AG04450 (cell line): Measurements from ENCODE around the gene VSTM4. TPM values are rescaled to one million over a fixed set of nuclear protein-coding genes. Genes with fewer than 3 reads are reported as not detected.

ENCODE experiments used
- CTCF ChIA-PET: fragments of 300-600, 350-600 bp; formaldehyde crosslinking; extraction: SDS; loops from one replicate; lab custom pipeline; 2022; ENCODE audit warnings: antibody characterized with exemption, inconsistent platforms; lab: Charles Lee
- POLR2A ChIA-PET: fragments of 350-600 bp; formaldehyde crosslinking; extraction: SDS; loops from one replicate; lab custom pipeline; 2021; ENCODE audit warnings: antibody characterized with exemption, inconsistent platforms; lab: Yijun Ruan, JAX
- DNase-seq: peaks from one replicate; pipeline ENCODE4 v3.0.0-alpha.2; 2011; ENCODE audit warnings: low read depth, low spot score
- H3K27ac ChIP-seq: one replicate; pipeline ENCODE4 v1.5.1; 2012; ENCODE audit warnings: low read depth, low read length, control low read depth
- H3K27me3 ChIP-seq: one replicate; pipeline ENCODE4 v1.6.0; 2012; ENCODE audit warnings: low read length; ENCODE audit not compliant: control insufficient read depth, insufficient read depth
- H3K4me3 ChIP-seq: 2 replicates; pipeline ENCODE4 v1.5.1; 2011; ENCODE audit warnings: mild to moderate bottlenecking, low read depth, low read length, control low read depth
- H3K9me3 ChIP-seq: 2 replicates; pipeline ENCODE4 v1.5.1; 2012; ENCODE audit warnings: low read length; ENCODE audit not compliant: control insufficient read depth, insufficient read depth
- polyA plus RNA-seq: library from polyadenylated mRNA; depleted of rRNA; stranded (reverse); fragments of >200 nt; gene quantifications from 2 replicates; pipeline ENCODE4 v1.2.3, GENCODE V29; 2011
- TF ChIP-seq, protein P1 (sequence below): IDR thresholded peaks from 2 replicates; pipeline ENCODE4 v1.5.1; 2011; ENCODE audit warnings: low read depth, low read length, control low read depth, inconsistent platforms

VSTM4 gene
- polyA plus RNA-seq, 1 experiment, result 3.6 TPM

DNA sequence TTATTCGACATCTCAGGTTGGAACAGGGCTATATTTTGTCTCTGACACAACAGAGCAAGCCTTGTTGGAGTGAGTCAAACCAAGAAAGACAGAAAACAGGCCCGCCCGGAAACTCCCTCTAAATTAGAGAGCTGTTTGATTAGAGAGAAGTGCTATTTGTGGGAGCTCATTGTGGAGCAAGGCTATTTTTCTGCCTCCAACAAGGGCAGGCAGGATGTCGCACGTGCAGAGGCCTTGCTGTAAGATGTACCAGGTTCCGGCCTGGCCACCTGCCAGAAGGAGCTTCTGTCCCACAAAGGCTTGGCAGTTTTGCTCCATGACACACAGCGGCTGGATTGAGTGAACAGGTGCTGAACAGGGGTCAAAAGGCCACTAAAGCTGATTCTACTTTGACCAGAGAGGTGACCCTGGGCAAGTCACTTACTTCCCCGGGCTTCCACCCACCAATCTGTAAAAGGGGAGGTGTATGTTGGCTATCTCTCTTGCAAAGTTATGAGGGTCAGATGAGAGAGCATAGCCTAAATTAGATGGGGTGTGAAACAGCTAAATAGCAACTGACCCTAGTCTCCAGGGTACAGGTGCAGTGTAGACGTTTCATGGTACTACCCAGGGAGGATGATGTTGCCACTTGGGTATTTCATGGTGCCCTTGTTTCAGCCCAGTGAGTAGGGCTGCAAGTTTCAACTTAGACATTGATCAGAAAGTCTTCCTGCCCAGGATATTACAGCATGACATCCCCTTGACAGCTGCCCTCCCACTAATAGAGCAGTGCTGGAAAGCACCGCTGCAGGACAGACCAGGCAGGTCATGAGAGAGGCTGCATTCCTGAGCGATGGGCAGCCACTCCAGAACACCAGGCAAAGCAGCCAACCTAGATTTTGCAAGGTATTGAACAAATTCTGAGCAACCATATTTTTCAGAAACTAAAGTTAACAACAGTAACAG, 62.0 kb downstream of the VSTM4 start:
- CTCF ChIA-PET, result interaction anchor here (1.3 kb wide), 1 partner anchor 11 kb away, joined by 4 read pairs; no protein-coding TSS in a partner anchor
- DNase-seq, result no peak
- no peaks in the 10 kb centered on the region for H3K9me3 ChIP-seq
- H3K27ac ChIP-seq, result no peak overlapping the region
- H3K27me3 ChIP-seq, result no peaks in the 10 kb centered on the region
- POLR2A ChIA-PET, result no interaction called here
- H3K4me3 ChIP-seq, result no peak overlapping the region
- TF ChIP-seq, protein P1, sequence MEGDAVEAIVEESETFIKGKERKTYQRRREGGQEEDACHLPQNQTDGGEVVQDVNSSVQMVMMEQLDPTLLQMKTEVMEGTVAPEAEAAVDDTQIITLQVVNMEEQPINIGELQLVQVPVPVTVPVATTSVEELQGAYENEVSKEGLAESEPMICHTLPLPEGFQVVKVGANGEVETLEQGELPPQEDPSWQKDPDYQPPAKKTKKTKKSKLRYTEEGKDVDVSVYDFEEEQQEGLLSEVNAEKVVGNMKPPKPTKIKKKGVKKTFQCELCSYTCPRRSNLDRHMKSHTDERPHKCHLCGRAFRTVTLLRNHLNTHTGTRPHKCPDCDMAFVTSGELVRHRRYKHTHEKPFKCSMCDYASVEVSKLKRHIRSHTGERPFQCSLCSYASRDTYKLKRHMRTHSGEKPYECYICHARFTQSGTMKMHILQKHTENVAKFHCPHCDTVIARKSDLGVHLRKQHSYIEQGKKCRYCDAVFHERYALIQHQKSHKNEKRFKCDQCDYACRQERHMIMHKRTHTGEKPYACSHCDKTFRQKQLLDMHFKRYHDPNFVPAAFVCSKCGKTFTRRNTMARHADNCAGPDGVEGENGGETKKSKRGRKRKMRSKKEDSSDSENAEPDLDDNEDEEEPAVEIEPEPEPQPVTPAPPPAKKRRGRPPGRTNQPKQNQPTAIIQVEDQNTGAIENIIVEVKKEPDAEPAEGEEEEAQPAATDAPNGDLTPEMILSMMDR, result no peak

DNA sequence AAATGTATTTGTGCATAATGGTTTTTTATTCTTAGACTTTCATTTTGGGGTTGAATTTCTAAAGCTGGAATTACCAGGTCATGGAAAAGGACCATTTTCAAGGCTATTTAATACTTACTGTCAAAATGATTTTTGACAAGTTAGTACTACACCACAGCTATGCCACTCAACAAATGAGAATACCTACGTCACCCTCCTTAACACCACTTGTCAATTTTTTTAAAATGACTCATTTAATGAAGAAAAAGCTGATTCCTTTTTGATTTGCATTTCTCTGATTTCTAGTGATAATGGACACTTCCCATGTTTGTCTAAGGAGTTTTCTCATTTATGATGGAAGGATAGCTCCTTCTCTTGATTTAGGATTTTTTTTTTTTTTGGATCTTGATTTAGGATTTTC, 63.3 kb downstream of the VSTM4 start:
- no peak overlapping the region for H3K27ac ChIP-seq
- no peak for DNase-seq

DNA sequence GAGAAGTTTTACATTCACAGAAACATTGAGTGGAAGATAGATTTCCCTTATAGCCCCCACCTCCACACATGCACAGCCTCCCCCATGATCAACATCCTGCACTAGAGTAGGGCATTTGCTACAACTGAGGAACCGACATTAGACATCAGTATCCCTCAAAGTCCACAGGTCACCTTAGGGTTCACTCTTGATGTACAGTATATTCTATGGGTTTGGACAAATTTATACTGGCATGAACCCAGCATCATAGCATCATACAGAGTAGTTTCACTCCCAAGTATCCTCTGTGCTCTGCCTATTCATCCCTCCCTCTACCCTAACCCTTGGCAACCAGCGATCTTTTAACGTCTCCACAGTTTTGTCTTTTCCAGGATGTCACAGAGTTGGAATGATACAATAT, 64.4 kb downstream of the VSTM4 start:
- ChIA-PET POLR2A (interaction anchor here (0.6 to 1.0 kb wide), 2 partner anchors 39 to 103 kb away, joined by 4 read pairs; no protein-coding TSS in a partner anchor), CTCF (interaction anchor here (0.7 kb wide), 1 partner anchor 110 kb away, joined by 3 read pairs; no protein-coding TSS in a partner anchor)
- no peaks in the 10 kb centered on the region for H3K27me3 ChIP-seq

More for the DNA sequence above, 63.3 kb downstream of the VSTM4 start:
- POLR2A ChIA-PET, result interaction anchor here (0.6 kb wide), 1 partner anchor 63 kb away, joined by 4 read pairs; no protein-coding TSS in a partner anchor
- CTCF ChIA-PET, result interaction anchor here (0.9 to 1.0 kb wide), 2 partner anchors 112 to 396 kb away, joined by 4 to 6 read pairs; no protein-coding TSS in a partner anchor
- Histone ChIP-seq H3K27me3 (no peaks in the 10 kb centered on the region), H3K9me3 (no peaks in the 10 kb centered on the region), H3K4me3 (no peak overlapping the region)
- TF ChIP-seq, protein P1, result no peak

DNA sequence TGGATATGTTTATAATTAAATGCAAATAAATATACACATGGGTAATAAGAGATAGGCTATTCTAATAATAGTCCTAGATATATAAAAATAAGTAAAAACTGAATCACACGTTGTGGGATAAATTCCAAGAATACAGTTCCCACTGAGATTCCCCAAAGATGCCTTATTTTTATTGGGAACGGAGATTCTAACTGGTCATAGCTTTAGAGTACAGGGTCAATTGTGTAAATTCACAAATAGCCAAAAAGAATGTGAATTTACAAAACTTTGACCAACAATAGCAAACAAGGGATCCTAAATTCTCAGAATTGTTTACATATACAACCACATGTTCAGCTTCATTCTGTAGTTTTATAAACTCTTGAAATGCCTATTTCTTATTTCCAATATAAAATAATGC, 65.0 kb downstream of the VSTM4 start:
- ChIA-PET CTCF (interaction anchor here (2.2 kb wide), 1 partner anchor 113 kb away, joined by 14 read pairs; no protein-coding TSS in a partner anchor), POLR2A (interaction anchor here (1.0 kb wide), 1 partner anchor 39 kb away, joined by 4 read pairs; no protein-coding TSS in a partner anchor)

More for the DNA sequence above, 64.4 kb downstream of the VSTM4 start:
- Histone ChIP-seq H3K4me3 (no peak overlapping the region), H3K27ac (no peak overlapping the region), H3K9me3 (no peaks in the 10 kb centered on the region)
- no peak for DNase-seq
- TF ChIP-seq, protein P1, result no peak

More for the DNA sequence above, 65.0 kb downstream of the VSTM4 start:
- H3K27ac ChIP-seq, result no peak overlapping the region
- no peaks in the 10 kb centered on the region for H3K9me3 ChIP-seq
- H3K4me3 ChIP-seq, result no peak overlapping the region
- peak; percentile 13 for DNase-seq
- H3K27me3 ChIP-seq, result no peaks in the 10 kb centered on the region
- TF ChIP-seq, protein P1, result no peak
